Measurements from ENCODE around the gene TSKU.

- TF ChIP-seq EZH2 (IDR thresholded peaks at IDR 0.05; ENCODE audit: low read depth) (no peak), CTCF (conservative IDR thresholded peaks at IDR 0.05) (no peak)
These were observed 14.9 kb upstream of the TSKU start for GRCh38 chr11:76768088-76768908.
